COLO829 (cell line): ENCODE measurements around the gene OR11L1.

Source experiments
- DNase-seq: peaks from one replicate; pipeline ENCODE4 v3.0.0; 2012; ENCODE audit warnings: low spot score

Gene OR11L1

GRCh38 chr1:247812637-247813036, 29.1 kb downstream of the OR11L1 start:
- no peak for DNase-seq

DNA sequence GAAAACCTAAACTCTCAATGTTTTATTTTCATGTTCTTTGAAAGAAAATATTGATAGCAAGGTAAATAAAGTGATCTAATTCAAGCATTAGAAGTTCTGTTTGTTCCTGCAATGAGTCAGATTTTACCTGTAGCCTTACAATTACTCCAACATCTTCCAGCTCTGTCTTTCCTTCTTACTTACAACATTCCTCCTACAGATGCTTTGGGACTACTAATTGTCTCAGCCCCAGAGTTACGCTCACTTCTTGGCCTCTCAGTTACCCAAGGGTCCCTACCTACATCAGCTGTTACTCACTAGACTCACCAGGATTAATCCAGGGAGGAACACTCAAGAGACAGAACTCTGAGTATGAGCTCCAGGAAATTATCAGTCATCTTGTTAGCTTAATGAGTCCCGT, 44.2 kb downstream of the OR11L1 start:
- no peak for DNase-seq
